WTC11 (cell line): ENCODE results near the gene ZNF335. TPM values are rescaled to one million over a fixed set of nuclear protein-coding genes. Genes with fewer than 3 reads are reported as not detected.

ENCODE experiments used
- ATAC-seq: fragments of 200-7000 bp; cut with Tn5 transposase; 2 replicates; pipeline ENCODE4 v1.10.0; 2021; ENCODE audit warnings: mild to moderate bottlenecking, moderate library complexity
- CTCF ChIA-PET: fragments of 300-600 bp; sonication (Branson Sonifier 250); formaldehyde crosslinking; loops from one replicate; lab custom pipeline; 2021; ENCODE audit warnings: antibody characterized with exemption; lab: Charles Lee
- POLR2A ChIA-PET: fragments of 350-600 bp; sonication (Branson Sonifier 250); formaldehyde crosslinking; loops from one replicate; lab custom pipeline; 2021; ENCODE audit warnings: antibody characterized with exemption; lab: Charles Lee
- DNase-seq: peaks from one replicate; pipeline ENCODE4 v3.0.0; 2021; ENCODE audit warnings: low spot score
- H3K27ac Mint-ChIP-seq: 2 replicates; pipeline ENCODE4 v1.8.0; 2021; ENCODE audit warnings: mixed read lengths
- H3K27me3 Mint-ChIP-seq: 2 replicates; pipeline ENCODE4 v1.8.0; 2021; ENCODE audit warnings: low read depth, mild to moderate bottlenecking, moderate library complexity, mixed read lengths
- H3K36me3 Mint-ChIP-seq: 2 replicates; pipeline ENCODE4 v1.8.0; 2021; ENCODE audit warnings: mixed read lengths
- H3K4me1 Mint-ChIP-seq: 2 replicates; pipeline ENCODE4 v1.8.0; 2022; ENCODE audit warnings: mixed read lengths
- H3K4me3 Mint-ChIP-seq: 2 replicates; pipeline ENCODE4 v1.8.0; 2021; ENCODE audit warnings: mild to moderate bottlenecking, moderate library complexity, mixed read lengths
- H3K9me3 Mint-ChIP-seq: 2 replicates; pipeline ENCODE4 v1.8.0; 2021; ENCODE audit warnings: mixed read lengths
- FOXJ3 ChIP-seq: sonication (generic); formaldehyde crosslinking; IDR thresholded peaks from 2 replicates; pipeline ENCODE4 v1.9.0; 2021; ENCODE audit warnings: missing genetic modification reagents, mild to moderate bottlenecking, borderline replicate concordance
- FOXK1 ChIP-seq: sonication (generic); formaldehyde crosslinking; IDR thresholded peaks from 2 replicates; pipeline ENCODE4 v1.8.0; 2022; ENCODE audit warnings: mild to moderate bottlenecking, moderate library complexity, missing genetic modification reagents
- NR3C1 ChIP-seq: sonication (generic); formaldehyde crosslinking; conservative IDR thresholded peaks from 2 replicates; pipeline ENCODE4 v1.8.1; 2023; ENCODE audit warnings: low read depth, mild to moderate bottlenecking, missing genetic modification reagents
- OVOL2 ChIP-seq: fragments of 250-450 bp; sonication (Bioruptor Pico); IDR thresholded peaks from 2 replicates; pipeline ENCODE4 v1.9.0; 2021; ENCODE audit warnings: mild to moderate bottlenecking, borderline replicate concordance
- RELA ChIP-seq: sonication (generic); formaldehyde crosslinking; IDR thresholded peaks from 2 replicates; pipeline ENCODE4 v1.8.1; 2022; ENCODE audit warnings: missing genetic modification reagents, mild to moderate bottlenecking, borderline replicate concordance
- TP53 ChIP-seq: sonication (generic); formaldehyde crosslinking; IDR thresholded peaks from 2 replicates; pipeline ENCODE4 v1.8.1; 2023; ENCODE audit warnings: mild to moderate bottlenecking, missing genetic modification reagents
- ZBTB21 ChIP-seq: sonication (generic); formaldehyde crosslinking; IDR thresholded peaks from 2 replicates; pipeline ENCODE4 v1.8.1; 2023; ENCODE audit warnings: mild to moderate bottlenecking, missing genetic modification reagents, borderline replicate concordance
- ZNF416 ChIP-seq: fragments of 250-450 bp; sonication (Bioruptor Pico); IDR thresholded peaks from 2 replicates; pipeline ENCODE4 v1.9.0; 2021; ENCODE audit warnings: mild to moderate bottlenecking, inconsistent platforms
- total RNA-seq: library from RNA; stranded (reverse); gene quantifications from 3 replicates; pipeline ENCODE4 v1.2.3, GENCODE V29; 2021
- TF ChIP-seq, protein P1 (sequence below): sonication (generic); formaldehyde crosslinking; IDR thresholded peaks from 2 replicates; pipeline ENCODE4 v1.8.1; 2022; ENCODE audit warnings: mild to moderate bottlenecking, moderate library complexity, missing genetic modification reagents
- TF ChIP-seq, protein P2 (sequence below): fragments of 250-450 bp; sonication (Bioruptor Pico); IDR thresholded peaks from 2 replicates; pipeline ENCODE4 v1.9.0; 2021; ENCODE audit warnings: mild to moderate bottlenecking
- TF ChIP-seq, protein P3 (sequence below): sonication (generic); formaldehyde crosslinking; conservative IDR thresholded peaks from 2 replicates; pipeline ENCODE4 v1.8.1; 2023; ENCODE audit warnings: mild to moderate bottlenecking, low read depth, missing genetic modification reagents, moderate library complexity
- TF ChIP-seq, protein P4 (sequence below): sonication (generic); formaldehyde crosslinking; IDR thresholded peaks from 2 replicates; pipeline ENCODE4 v1.8.1; 2023; ENCODE audit warnings: mild to moderate bottlenecking, missing genetic modification reagents
- TF ChIP-seq, protein P5 (sequence below): sonication (generic); formaldehyde crosslinking; IDR thresholded peaks from 2 replicates; pipeline ENCODE4 v1.8.1; 2022; ENCODE audit warnings: missing genetic modification reagents, borderline replicate concordance
- TF ChIP-seq, protein P6 (sequence below): sonication (generic); formaldehyde crosslinking; conservative IDR thresholded peaks from 2 replicates; pipeline ENCODE4 v1.8.1; 2022; ENCODE audit warnings: mild to moderate bottlenecking, missing genetic modification reagents
- TF ChIP-seq, protein P7 (sequence below): fragments of 250-450 bp; sonication (Bioruptor Pico); IDR thresholded peaks from 2 replicates; pipeline ENCODE4 v1.9.0; 2021; ENCODE audit warnings: mild to moderate bottlenecking
- TF ChIP-seq, protein P8 (sequence below): fragments of 250-450 bp; sonication (Bioruptor Pico); IDR thresholded peaks from 2 replicates; pipeline ENCODE4 v1.9.0; 2021; ENCODE audit warnings: mild to moderate bottlenecking, borderline replicate concordance

ZNF335 gene
- total RNA-seq, 1 experiment from 2014 or later: 20.0 TPM

DNA sequence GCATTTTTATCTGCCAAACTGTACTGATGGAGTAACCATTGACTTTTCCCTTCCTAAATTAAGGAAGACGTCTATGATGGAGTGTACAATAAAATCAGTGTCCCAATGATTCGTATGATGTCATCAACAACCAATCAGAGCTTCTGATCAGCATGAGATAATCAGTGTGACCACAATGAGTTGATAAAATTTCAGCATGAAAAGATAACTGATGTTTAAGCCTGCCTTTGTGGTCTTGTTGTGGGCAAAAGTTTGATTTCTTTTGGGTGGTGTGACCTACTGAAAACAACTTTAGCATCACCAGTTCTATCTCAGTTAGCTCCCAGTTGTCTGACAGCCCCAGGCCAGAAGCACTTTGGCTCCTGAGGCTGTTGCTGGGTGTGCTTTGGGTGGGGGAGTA, 34.2 kb downstream of the ZNF335 start:
- ATAC-seq (no peak), DNase-seq (no peak)
- Mint-ChIP-seq H3K4me1 (peaks cover 35% of the 10 kb centered on the region), H3K4me3 (no peak overlapping the region), H3K9me3 (no peaks in the 10 kb centered on the region), H3K36me3 (peaks cover 29% of the 10 kb centered on the region), H3K27ac (peak overlapping the region; percentile 95), H3K27me3 (no peaks in the 10 kb centered on the region)
- ChIA-PET CTCF (interaction anchor here (1.5 to 5.0 kb wide), 3 partner anchors 32 to 75 kb away, joined by 3 to 48 read pairs (median 21); no protein-coding TSS in a partner anchor), POLR2A (interaction anchor here (0.6 to 1.0 kb wide), 2 partner anchors 14 to 27 kb away, joined by 3 read pairs; no protein-coding TSS in a partner anchor)
- TF ChIP-seq RELA: no peak
- TF ChIP-seq, protein P1, sequence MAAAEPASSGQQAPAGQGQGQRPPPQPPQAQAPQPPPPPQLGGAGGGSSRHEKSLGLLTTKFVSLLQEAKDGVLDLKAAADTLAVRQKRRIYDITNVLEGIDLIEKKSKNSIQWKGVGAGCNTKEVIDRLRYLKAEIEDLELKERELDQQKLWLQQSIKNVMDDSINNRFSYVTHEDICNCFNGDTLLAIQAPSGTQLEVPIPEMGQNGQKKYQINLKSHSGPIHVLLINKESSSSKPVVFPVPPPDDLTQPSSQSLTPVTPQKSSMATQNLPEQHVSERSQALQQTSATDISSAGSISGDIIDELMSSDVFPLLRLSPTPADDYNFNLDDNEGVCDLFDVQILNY (CRISPR knock-in tag): no peak
- TF ChIP-seq, protein P2, sequence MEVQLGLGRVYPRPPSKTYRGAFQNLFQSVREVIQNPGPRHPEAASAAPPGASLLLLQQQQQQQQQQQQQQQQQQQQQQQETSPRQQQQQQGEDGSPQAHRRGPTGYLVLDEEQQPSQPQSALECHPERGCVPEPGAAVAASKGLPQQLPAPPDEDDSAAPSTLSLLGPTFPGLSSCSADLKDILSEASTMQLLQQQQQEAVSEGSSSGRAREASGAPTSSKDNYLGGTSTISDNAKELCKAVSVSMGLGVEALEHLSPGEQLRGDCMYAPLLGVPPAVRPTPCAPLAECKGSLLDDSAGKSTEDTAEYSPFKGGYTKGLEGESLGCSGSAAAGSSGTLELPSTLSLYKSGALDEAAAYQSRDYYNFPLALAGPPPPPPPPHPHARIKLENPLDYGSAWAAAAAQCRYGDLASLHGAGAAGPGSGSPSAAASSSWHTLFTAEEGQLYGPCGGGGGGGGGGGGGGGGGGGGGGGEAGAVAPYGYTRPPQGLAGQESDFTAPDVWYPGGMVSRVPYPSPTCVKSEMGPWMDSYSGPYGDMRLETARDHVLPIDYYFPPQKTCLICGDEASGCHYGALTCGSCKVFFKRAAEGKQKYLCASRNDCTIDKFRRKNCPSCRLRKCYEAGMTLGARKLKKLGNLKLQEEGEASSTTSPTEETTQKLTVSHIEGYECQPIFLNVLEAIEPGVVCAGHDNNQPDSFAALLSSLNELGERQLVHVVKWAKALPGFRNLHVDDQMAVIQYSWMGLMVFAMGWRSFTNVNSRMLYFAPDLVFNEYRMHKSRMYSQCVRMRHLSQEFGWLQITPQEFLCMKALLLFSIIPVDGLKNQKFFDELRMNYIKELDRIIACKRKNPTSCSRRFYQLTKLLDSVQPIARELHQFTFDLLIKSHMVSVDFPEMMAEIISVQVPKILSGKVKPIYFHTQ (CRISPR knock-in tag): no peak
- TF ChIP-seq, protein P3, sequence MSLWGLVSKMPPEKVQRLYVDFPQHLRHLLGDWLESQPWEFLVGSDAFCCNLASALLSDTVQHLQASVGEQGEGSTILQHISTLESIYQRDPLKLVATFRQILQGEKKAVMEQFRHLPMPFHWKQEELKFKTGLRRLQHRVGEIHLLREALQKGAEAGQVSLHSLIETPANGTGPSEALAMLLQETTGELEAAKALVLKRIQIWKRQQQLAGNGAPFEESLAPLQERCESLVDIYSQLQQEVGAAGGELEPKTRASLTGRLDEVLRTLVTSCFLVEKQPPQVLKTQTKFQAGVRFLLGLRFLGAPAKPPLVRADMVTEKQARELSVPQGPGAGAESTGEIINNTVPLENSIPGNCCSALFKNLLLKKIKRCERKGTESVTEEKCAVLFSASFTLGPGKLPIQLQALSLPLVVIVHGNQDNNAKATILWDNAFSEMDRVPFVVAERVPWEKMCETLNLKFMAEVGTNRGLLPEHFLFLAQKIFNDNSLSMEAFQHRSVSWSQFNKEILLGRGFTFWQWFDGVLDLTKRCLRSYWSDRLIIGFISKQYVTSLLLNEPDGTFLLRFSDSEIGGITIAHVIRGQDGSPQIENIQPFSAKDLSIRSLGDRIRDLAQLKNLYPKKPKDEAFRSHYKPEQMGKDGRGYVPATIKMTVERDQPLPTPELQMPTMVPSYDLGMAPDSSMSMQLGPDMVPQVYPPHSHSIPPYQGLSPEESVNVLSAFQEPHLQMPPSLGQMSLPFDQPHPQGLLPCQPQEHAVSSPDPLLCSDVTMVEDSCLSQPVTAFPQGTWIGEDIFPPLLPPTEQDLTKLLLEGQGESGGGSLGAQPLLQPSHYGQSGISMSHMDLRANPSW: no peak
- TF ChIP-seq TP53 (CRISPR knock-in tag): no peak
- no peak for TF ChIP-seq FOXJ3 (CRISPR knock-in tag)
- no peak for TF ChIP-seq NR3C1
- TF ChIP-seq FOXK1 (CRISPR knock-in tag): no peak
- TF ChIP-seq ZNF416 (CRISPR knock-in tag): no peak
- TF ChIP-seq, protein P4, sequence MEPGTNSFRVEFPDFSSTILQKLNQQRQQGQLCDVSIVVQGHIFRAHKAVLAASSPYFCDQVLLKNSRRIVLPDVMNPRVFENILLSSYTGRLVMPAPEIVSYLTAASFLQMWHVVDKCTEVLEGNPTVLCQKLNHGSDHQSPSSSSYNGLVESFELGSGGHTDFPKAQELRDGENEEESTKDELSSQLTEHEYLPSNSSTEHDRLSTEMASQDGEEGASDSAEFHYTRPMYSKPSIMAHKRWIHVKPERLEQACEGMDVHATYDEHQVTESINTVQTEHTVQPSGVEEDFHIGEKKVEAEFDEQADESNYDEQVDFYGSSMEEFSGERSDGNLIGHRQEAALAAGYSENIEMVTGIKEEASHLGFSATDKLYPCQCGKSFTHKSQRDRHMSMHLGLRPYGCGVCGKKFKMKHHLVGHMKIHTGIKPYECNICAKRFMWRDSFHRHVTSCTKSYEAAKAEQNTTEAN (CRISPR knock-in tag): no peak
- TF ChIP-seq OVOL2 (CRISPR knock-in tag): no peak
- TF ChIP-seq, protein P5, sequence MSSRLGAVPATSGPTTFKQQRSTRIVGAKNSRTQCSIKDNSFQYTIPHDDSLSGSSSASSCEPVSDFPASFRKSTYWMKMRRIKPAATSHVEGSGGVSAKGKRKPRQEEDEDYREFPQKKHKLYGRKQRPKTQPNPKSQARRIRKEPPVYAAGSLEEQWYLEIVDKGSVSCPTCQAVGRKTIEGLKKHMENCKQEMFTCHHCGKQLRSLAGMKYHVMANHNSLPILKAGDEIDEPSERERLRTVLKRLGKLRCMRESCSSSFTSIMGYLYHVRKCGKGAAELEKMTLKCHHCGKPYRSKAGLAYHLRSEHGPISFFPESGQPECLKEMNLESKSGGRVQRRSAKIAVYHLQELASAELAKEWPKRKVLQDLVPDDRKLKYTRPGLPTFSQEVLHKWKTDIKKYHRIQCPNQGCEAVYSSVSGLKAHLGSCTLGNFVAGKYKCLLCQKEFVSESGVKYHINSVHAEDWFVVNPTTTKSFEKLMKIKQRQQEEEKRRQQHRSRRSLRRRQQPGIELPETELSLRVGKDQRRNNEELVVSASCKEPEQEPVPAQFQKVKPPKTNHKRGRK (CRISPR knock-in tag): no peak
- TF ChIP-seq, protein P6, sequence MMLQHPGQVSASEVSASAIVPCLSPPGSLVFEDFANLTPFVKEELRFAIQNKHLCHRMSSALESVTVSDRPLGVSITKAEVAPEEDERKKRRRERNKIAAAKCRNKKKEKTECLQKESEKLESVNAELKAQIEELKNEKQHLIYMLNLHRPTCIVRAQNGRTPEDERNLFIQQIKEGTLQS: no peak
- TF ChIP-seq, protein P7, sequence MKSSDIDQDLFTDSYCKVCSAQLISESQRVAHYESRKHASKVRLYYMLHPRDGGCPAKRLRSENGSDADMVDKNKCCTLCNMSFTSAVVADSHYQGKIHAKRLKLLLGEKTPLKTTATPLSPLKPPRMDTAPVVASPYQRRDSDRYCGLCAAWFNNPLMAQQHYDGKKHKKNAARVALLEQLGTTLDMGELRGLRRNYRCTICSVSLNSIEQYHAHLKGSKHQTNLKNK (CRISPR knock-in tag): no peak
- TF ChIP-seq, protein P8, sequence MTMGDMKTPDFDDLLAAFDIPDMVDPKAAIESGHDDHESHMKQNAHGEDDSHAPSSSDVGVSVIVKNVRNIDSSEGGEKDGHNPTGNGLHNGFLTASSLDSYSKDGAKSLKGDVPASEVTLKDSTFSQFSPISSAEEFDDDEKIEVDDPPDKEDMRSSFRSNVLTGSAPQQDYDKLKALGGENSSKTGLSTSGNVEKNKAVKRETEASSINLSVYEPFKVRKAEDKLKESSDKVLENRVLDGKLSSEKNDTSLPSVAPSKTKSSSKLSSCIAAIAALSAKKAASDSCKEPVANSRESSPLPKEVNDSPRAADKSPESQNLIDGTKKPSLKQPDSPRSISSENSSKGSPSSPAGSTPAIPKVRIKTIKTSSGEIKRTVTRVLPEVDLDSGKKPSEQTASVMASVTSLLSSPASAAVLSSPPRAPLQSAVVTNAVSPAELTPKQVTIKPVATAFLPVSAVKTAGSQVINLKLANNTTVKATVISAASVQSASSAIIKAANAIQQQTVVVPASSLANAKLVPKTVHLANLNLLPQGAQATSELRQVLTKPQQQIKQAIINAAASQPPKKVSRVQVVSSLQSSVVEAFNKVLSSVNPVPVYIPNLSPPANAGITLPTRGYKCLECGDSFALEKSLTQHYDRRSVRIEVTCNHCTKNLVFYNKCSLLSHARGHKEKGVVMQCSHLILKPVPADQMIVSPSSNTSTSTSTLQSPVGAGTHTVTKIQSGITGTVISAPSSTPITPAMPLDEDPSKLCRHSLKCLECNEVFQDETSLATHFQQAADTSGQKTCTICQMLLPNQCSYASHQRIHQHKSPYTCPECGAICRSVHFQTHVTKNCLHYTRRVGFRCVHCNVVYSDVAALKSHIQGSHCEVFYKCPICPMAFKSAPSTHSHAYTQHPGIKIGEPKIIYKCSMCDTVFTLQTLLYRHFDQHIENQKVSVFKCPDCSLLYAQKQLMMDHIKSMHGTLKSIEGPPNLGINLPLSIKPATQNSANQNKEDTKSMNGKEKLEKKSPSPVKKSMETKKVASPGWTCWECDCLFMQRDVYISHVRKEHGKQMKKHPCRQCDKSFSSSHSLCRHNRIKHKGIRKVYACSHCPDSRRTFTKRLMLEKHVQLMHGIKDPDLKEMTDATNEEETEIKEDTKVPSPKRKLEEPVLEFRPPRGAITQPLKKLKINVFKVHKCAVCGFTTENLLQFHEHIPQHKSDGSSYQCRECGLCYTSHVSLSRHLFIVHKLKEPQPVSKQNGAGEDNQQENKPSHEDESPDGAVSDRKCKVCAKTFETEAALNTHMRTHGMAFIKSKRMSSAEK (CRISPR knock-in tag): no peak
- TF ChIP-seq ZBTB21: no peak
